HCT116 (cell line): ENCODE measurements around the gene CCDC92B. TPM values are rescaled to one million over a fixed set of nuclear protein-coding genes. Genes with fewer than 3 reads are reported as not detected.

Experiments used
- ATAC-seq: fragments of 200-7000 bp; cut with Tn5 transposase; 2 replicates; pipeline ENCODE4 v1.9.1; 2020; ENCODE audit warnings: mild to moderate bottlenecking, moderate library complexity
- BruUV-seq: library from RNA; stranded (reverse); fragments of 400-500 nt; replicated peaks from 2 replicates; lab custom pipeline; 2021; lab: Mats Ljungman, UMichigan
- CTCF ChIA-PET: fragments of 300-600 bp; sonication (Branson Sonifier 250); formaldehyde crosslinking; loops from one replicate; lab custom pipeline; 2021; ENCODE audit warnings: antibody characterized with exemption; lab: Charles Lee
- POLR2A ChIA-PET: fragments of 300-600, 350-600 bp; sonication (Branson Sonifier 250); formaldehyde crosslinking; loops from one replicate; lab custom pipeline; 2021; ENCODE audit warnings: antibody characterized with exemption; lab: Charles Lee
- RAD21 ChIA-PET, 2 experiments: fragments of 300-600 bp; sonication (Branson Sonifier 250); formaldehyde crosslinking; loops; one replicate each; lab custom pipeline; 2023; ENCODE audit warnings: low total read pairs in 2 of 2; ENCODE audit not compliant: uncharacterized antibody in 2 of 2, unreplicated experiment in 2 of 2, low non-redundant PET in 1 of 2; lab: Charles Lee
- DNase-seq: peaks from one replicate; pipeline ENCODE4 v3.0.0-alpha.2; 2010; ENCODE audit warnings: low read depth, low spot score
- H2AFZ ChIP-seq: fragments of 200-600 bp; shearing (Covaris generic), sonication (generic); 2 replicates; pipeline ENCODE4 v1.6.1; 2017; ENCODE audit warnings: low read depth, mixed run types, mixed read lengths, antibody characterized with exemption, low read length; ENCODE audit not compliant: poor library complexity, severe bottlenecking
- H3K27ac ChIP-seq: 2 replicates; pipeline ENCODE4 v1.5.1; 2012; ENCODE audit warnings: low read depth, low read length
- H3K27me3 ChIP-seq: fragments of 200-600 bp; sonication (generic); 2 replicates; pipeline ENCODE4 v1.6.1; 2016; ENCODE audit warnings: mixed run types, low read length, mixed read lengths; ENCODE audit not compliant: insufficient read depth
- H3K36me3 ChIP-seq, 2 experiments: fragments of 200-500 bp in 1 of 2; fragments of 200-600 bp in 1 of 2; sonication (Bioruptor generic) in 1 of 2; sonication (generic) in 1 of 2; 2 replicates each; pipeline versions ENCODE4 v1.5.1 to v1.6.1; 2014 to 2016; ENCODE audit warnings: low read length in 2 of 2, inconsistent platforms in 1 of 2, mixed read lengths in 1 of 2, mixed run types in 1 of 2; ENCODE audit not compliant: insufficient read depth in 2 of 2, control insufficient read depth in 1 of 2
- H3K4me1 ChIP-seq, 2 experiments: fragments of 200-600 bp in 1 of 2; sonication (generic) in 1 of 2; 2 replicates each; pipeline versions ENCODE4 v1.5.1 to v1.6.1; 2012 to 2017; ENCODE audit warnings: low read length in 2 of 2, inconsistent platforms in 1 of 2, mild to moderate bottlenecking in 1 of 2, mixed read lengths in 1 of 2, mixed run types in 1 of 2, moderate library complexity in 1 of 2; ENCODE audit not compliant: insufficient read depth in 2 of 2, control insufficient read depth in 1 of 2
- H3K4me2 ChIP-seq: fragments of 200-600 bp; sonication (generic); 2 replicates; pipeline ENCODE4 v1.6.1; 2017; ENCODE audit warnings: mixed run types, low read length, mixed read lengths
- H3K4me3 ChIP-seq, 2 experiments: fragments of 200-600 bp in 1 of 2; sonication (generic) in 1 of 2; replicated peaks in 1 of 2; 2 replicates each; pipeline ENCODE4 v1.5.1; 2011 to 2016; ENCODE audit warnings: low read length in 2 of 2, control low read depth in 1 of 2, low read depth in 1 of 2, mild to moderate bottlenecking in 1 of 2, mixed read lengths in 1 of 2, mixed run types in 1 of 2
- H3K79me2 ChIP-seq: fragments of 200-600 bp; sonication (generic); 2 replicates; pipeline ENCODE4 v1.6.1; 2017; ENCODE audit warnings: mild to moderate bottlenecking, mixed run types, low read length, moderate library complexity, mixed read lengths; ENCODE audit not compliant: insufficient read depth
- H3K9ac ChIP-seq: fragments of 200-600 bp; sonication (generic); 2 replicates; pipeline ENCODE4 v1.6.1; 2016; ENCODE audit warnings: low read length, mixed read lengths
- H3K9me2 ChIP-seq: fragments of 200-600 bp; sonication (generic), shearing (Covaris generic); 2 replicates; pipeline ENCODE4 v1.6.1; 2017; ENCODE audit warnings: mixed run types, mild to moderate bottlenecking, moderate library complexity; ENCODE audit not compliant: insufficient read depth
- H3K9me3 ChIP-seq, 2 experiments: fragments of 200-500 bp in 1 of 2; fragments of 200-600 bp in 1 of 2; sonication (Bioruptor generic) in 1 of 2; sonication (generic) in 1 of 2; 2 replicates each; pipeline ENCODE4 v1.6.1; 2014 to 2017; ENCODE audit warnings: low read length in 2 of 2, mixed read lengths in 2 of 2, inconsistent platforms in 1 of 2, low read depth in 1 of 2, mild to moderate bottlenecking in 1 of 2, mixed run types in 1 of 2, moderate library complexity in 1 of 2; ENCODE audit not compliant: control insufficient read depth in 1 of 2, insufficient read depth in 1 of 2
- H4K20me1 ChIP-seq: fragments of 200-600 bp; sonication (generic), shearing (Covaris generic); 2 replicates; pipeline ENCODE4 v1.6.1; 2017; ENCODE audit warnings: mixed run types, mild to moderate bottlenecking, moderate library complexity; ENCODE audit not compliant: insufficient read depth
- CEBPB ChIP-seq: IDR thresholded peaks from 2 replicates; pipeline ENCODE4 v1.6.1; 2012; ENCODE audit warnings: low read depth
- EGR1 ChIP-seq: IDR thresholded peaks from 2 replicates; pipeline ENCODE4 v1.6.1; 2012; ENCODE audit warnings: low read depth
- ELF1 ChIP-seq: IDR thresholded peaks from 2 replicates; pipeline ENCODE4 v1.6.1; 2012; ENCODE audit warnings: low read depth, borderline replicate concordance
- EZH2 ChIP-seq: fragments of 200-600 bp; sonication (generic); IDR thresholded peaks from 2 replicates; pipeline ENCODE4 v1.6.1; 2017; ENCODE audit warnings: antibody characterized with exemption, mixed run types
- FOSL1 ChIP-seq: IDR thresholded peaks from 2 replicates; pipeline ENCODE4 v1.6.1; 2012; ENCODE audit warnings: low read depth
- JUND ChIP-seq: IDR thresholded peaks from 2 replicates; pipeline ENCODE4 v1.6.1; 2012
- POLR2A ChIP-seq: IDR thresholded peaks from 2 replicates; pipeline ENCODE4 v1.7.0; 2011; ENCODE audit warnings: borderline replicate concordance; ENCODE audit not compliant: insufficient read depth, insufficient read length; ENCODE audit errors: extremely low read depth
- POLR2AphosphoS5 ChIP-seq: IDR thresholded peaks from 2 replicates; pipeline ENCODE4 v1.6.1; 2011; ENCODE audit warnings: mild to moderate bottlenecking, low read depth, low read length, moderate library complexity
- SP1 ChIP-seq: IDR thresholded peaks from 2 replicates; pipeline ENCODE4 v1.6.1; 2012; ENCODE audit warnings: low read depth
- intact Hi-C: fragments of 100-400 bp; cut with micrococcal nuclease; formaldehyde crosslinking; loops from 2 replicates; pipeline ENCODE4 v1.10.0; 2022
- total RNA-seq: library from RNA; stranded (reverse); gene quantifications from one replicate; pipeline ENCODE4 v1.2.1, GENCODE V29; 2021; ENCODE audit not compliant: unreplicated experiment
- TF ChIP-seq, protein P1 (sequence below): IDR thresholded peaks from 2 replicates; pipeline ENCODE4 v1.6.1; 2012
- TF ChIP-seq, protein P2 (sequence below): IDR thresholded peaks from 2 replicates; pipeline ENCODE4 v1.6.1; 2011; ENCODE audit warnings: mild to moderate bottlenecking, low read length, moderate library complexity; ENCODE audit not compliant: insufficient replicate concordance; ENCODE audit errors: extremely low read depth
- TF ChIP-seq, protein P3 (sequence below): IDR thresholded peaks from 2 replicates; pipeline ENCODE4 v1.6.1; 2012; ENCODE audit warnings: low read depth

The CCDC92B gene
- total RNA-seq, 1 experiment from 2014 or later, result 0.17 TPM

DNA sequence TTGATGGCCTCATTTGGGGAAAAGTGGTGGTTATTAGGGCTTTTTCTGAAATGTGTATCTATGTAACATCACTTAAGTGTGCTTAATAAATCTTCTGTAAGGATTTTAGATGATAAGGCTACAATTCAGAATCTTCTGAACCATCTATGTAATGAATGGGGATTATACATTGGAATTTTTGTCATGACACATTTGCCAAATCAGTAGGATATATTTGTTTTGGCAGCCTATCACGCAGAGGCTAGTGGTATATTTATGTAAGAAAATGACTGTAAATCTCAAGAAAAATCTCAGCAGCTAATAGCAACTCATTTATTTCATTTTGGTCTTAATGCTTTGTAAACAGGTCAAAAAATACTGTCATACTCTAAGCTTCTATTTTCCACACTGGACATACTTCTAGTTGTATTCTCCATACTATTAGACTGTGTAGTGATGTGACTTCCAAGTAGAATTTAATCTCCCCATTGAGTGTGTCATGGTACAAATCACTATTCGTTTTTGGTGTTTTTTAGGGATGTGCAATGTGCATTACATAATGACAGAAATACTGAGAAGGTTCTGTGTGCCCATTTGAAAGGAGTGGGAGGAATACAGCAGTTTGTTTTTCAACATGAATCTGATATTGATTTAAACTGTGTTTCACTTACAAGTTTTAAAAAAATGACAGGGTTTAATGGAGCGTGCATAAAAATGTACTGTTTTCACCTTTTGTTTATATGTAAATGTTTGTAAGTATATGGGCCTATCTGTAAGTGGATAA is 67.1 kb downstream of the CCDC92B start:
- TF ChIP-seq, protein P1, sequence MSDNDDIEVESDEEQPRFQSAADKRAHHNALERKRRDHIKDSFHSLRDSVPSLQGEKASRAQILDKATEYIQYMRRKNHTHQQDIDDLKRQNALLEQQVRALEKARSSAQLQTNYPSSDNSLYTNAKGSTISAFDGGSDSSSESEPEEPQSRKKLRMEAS, result no peak
- TF ChIP-seq POLR2AphosphoS5 (no peak), CEBPB (no peak), EGR1 (no peak), ELF1 (no peak)
- TF ChIP-seq, protein P2, sequence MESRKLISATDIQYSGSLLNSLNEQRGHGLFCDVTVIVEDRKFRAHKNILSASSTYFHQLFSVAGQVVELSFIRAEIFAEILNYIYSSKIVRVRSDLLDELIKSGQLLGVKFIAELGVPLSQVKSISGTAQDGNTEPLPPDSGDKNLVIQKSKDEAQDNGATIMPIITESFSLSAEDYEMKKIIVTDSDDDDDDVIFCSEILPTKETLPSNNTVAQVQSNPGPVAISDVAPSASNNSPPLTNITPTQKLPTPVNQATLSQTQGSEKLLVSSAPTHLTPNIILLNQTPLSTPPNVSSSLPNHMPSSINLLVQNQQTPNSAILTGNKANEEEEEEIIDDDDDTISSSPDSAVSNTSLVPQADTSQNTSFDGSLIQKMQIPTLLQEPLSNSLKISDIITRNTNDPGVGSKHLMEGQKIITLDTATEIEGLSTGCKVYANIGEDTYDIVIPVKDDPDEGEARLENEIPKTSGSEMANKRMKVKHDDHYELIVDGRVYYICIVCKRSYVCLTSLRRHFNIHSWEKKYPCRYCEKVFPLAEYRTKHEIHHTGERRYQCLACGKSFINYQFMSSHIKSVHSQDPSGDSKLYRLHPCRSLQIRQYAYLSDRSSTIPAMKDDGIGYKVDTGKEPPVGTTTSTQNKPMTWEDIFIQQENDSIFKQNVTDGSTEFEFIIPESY, result no peak
- TF ChIP-seq, all 23 proteins: peak for 0
- H3K36me3 ChIP-seq, result peaks cover 30 to 31% of the 10 kb centered on the region in 2 experiments
- peaks cover 6% of the 10 kb centered on the region for H4K20me1 ChIP-seq
- BruUV-seq, result TSS peak; percentile 5
- no peaks in the 10 kb centered on the region for H3K9me3 ChIP-seq
- no peaks in the 10 kb centered on the region for H3K4me1 ChIP-seq
- no peaks in the 10 kb centered on the region for H3K27me3 ChIP-seq
- no peak overlapping the region for H2AFZ ChIP-seq
- no peak overlapping the region for H3K9ac ChIP-seq
- ChIA-PET CTCF (no interaction called here), POLR2A (no interaction called here), RAD21 (no interaction called here)
- no peak overlapping the region for H3K27ac ChIP-seq
- H3K4me2 ChIP-seq, result no peak overlapping the region
- intact Hi-C loops, result no loop called here
- ATAC-seq, result no peak
- no peaks in the 10 kb centered on the region for H3K9me2 ChIP-seq
- H3K79me2 ChIP-seq, result no peaks in the 10 kb centered on the region
- H3K4me3 ChIP-seq, result no peak overlapping the region
- no peak for DNase-seq

DNA sequence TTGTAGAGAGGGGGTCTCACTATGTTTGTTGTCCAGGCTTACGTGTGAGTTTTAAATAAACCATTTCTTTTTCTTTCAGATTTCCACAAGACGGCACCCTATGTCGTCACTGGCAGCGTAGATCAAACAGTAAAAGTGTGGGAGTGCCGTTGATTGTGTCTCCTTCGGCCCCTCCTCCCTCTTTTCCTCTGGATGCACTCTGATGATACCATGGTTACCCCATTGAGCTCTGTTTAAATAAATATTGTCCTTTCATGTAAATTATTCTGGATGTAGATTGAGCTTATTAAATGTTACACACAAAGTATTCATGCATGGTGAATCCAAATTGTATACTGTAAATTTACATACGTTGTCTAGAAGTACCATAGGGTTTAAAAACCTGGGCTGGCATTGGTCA is 67.8 kb downstream of the CCDC92B start:
- intact Hi-C loops, result no loop called here
- no peak for ATAC-seq
- Histone ChIP-seq H3K9me3 (no peaks in the 10 kb centered on the region), H3K9me2 (no peaks in the 10 kb centered on the region), H3K27me3 (no peaks in the 10 kb centered on the region), H3K4me3 (no peak overlapping the region), H3K9ac (no peak overlapping the region), H3K4me1 (no peaks in the 10 kb centered on the region), H3K79me2 (peaks cover under 1% of the 10 kb centered on the region), H2AFZ (no peak overlapping the region), H3K36me3 (peaks cover 30 to 35% of the 10 kb centered on the region in 2 experiments), H4K20me1 (peaks cover 6% of the 10 kb centered on the region), H3K4me2 (no peak overlapping the region), H3K27ac (no peak overlapping the region)
- ChIA-PET POLR2A (no interaction called here), RAD21 (no interaction called here), CTCF (no interaction called here)
- BruUV-seq, result no TSS peak
- DNase-seq, result no peak
- TF ChIP-seq SP1 (no peak), EZH2 (no peak), FOSL1 (no peak), POLR2A (no peak), EGR1 (no peak), JUND (no peak), ELF1 (no peak)
- TF ChIP-seq, protein P2, result no peak
- TF ChIP-seq, protein P3, sequence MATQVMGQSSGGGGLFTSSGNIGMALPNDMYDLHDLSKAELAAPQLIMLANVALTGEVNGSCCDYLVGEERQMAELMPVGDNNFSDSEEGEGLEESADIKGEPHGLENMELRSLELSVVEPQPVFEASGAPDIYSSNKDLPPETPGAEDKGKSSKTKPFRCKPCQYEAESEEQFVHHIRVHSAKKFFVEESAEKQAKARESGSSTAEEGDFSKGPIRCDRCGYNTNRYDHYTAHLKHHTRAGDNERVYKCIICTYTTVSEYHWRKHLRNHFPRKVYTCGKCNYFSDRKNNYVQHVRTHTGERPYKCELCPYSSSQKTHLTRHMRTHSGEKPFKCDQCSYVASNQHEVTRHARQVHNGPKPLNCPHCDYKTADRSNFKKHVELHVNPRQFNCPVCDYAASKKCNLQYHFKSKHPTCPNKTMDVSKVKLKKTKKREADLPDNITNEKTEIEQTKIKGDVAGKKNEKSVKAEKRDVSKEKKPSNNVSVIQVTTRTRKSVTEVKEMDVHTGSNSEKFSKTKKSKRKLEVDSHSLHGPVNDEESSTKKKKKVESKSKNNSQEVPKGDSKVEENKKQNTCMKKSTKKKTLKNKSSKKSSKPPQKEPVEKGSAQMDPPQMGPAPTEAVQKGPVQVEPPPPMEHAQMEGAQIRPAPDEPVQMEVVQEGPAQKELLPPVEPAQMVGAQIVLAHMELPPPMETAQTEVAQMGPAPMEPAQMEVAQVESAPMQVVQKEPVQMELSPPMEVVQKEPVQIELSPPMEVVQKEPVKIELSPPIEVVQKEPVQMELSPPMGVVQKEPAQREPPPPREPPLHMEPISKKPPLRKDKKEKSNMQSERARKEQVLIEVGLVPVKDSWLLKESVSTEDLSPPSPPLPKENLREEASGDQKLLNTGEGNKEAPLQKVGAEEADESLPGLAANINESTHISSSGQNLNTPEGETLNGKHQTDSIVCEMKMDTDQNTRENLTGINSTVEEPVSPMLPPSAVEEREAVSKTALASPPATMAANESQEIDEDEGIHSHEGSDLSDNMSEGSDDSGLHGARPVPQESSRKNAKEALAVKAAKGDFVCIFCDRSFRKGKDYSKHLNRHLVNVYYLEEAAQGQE, result no peak
